Psoas muscle (tissue), 8 donors: ENCODE results near the gene EDNRA. TPM values are rescaled to one million over a fixed set of nuclear protein-coding genes. Genes with fewer than 3 reads are reported as not detected.

Experiments
- ATAC-seq, 4 donors: fragments of 200-7000 bp; cut with Tn5 transposase; one replicate each; pipeline ENCODE4 v1.9.1; 2020; ENCODE audit warnings: moderate library complexity in 3 of 4, mild to moderate bottlenecking in 2 of 4
- DNase-seq, 2 donors: peaks; one replicate each; pipeline ENCODE4 v3.0.0-alpha.2; 2020
- H3K27ac ChIP-seq: fragments of 200-600 bp; one replicate; pipeline ENCODE4 v1.8.0; 2022
- H3K27me3 ChIP-seq, 3 donors: fragments of 200-600 bp in 1 of 3; one replicate each; pipeline versions ENCODE4 v1.6.1 to v1.8.0; 2013 to 2022; ENCODE audit warnings: low read length in 2 of 3, mild to moderate bottlenecking in 2 of 3, moderate library complexity in 1 of 3; ENCODE audit not compliant: insufficient read depth in 3 of 3
- H3K36me3 ChIP-seq, 2 donors: fragments of 200-600 bp in 1 of 2; one replicate each; pipeline versions ENCODE4 v1.6.1 to v1.8.0; 2013 to 2022; ENCODE audit warnings: low read depth in 1 of 2, mild to moderate bottlenecking in 1 of 2, moderate library complexity in 1 of 2; ENCODE audit not compliant: insufficient read depth in 1 of 2
- H3K4me1 ChIP-seq: fragments of 200-600 bp; one replicate; pipeline ENCODE4 v1.8.0; 2022
- H3K4me3 ChIP-seq: fragments of 200-600 bp; one replicate; pipeline ENCODE4 v1.8.0; 2022; ENCODE audit warnings: mild to moderate bottlenecking
- H3K9me3 ChIP-seq: fragments of 200-600 bp; one replicate; pipeline ENCODE4 v1.8.0; 2022
- CTCF ChIP-seq: fragments of 200-600 bp; IDR thresholded peaks from one replicate; pipeline ENCODE4 v1.8.0; 2022; ENCODE audit warnings: antibody characterized with exemption
- WGBS, 3 donors: extraction: QIAGEN DNeasy Blood & Tissue Kit; methylation state at CpG; one replicate each; pipeline versions ENCODE4 v1.1.6 to v1.1.7; 2013; 5-methylcytosine and 5-hydroxymethylcytosine counted together
- intact Hi-C, 2 donors: fragments of 100-400 bp; cut with DNase I; formaldehyde crosslinking; loops; one replicate each; pipeline versions ENCODE4 v1.11.0 to v1.14.2; 2022
- polyA plus RNA-seq, 3 donors: library from polyadenylated mRNA; stranded (reverse); fragments of 200-250 nt; gene quantifications; one replicate each; pipeline ENCODE4 v1.2.3, GENCODE V29; 2013
- total RNA-seq, 4 donors: library from RNA; stranded (reverse); fragmentation: NEBNext Ultra II Directional in 2 of 4; extraction: Animal tissue kit (Norgen Biotek cat#: 25700) in 2 of 4; gene quantifications; one replicate each; pipeline versions ENCODE4 v1.2.1 to v1.2.4, GENCODE V29; 2021 to 2023
- donor health status: healthy with polysubstance abuse.
- donor health status: DM: no; HTN: no; CAD: no; lungs with moderate emphysema.
- donor health status: Bipolar disorder and iron deficiency.
- donor health status: healthy.
- donor health status: DM: yes; HTN: yes; CAD: no.
- donor health status: DM: no; HTN: no; CAD: no.
- donor health status: DM: no; HTN: no; CAD: no.
- donor health status: DM: yes; HTN: yes; CAD: no.

Gene EDNRA
- total and polyA plus RNA-seq, 7 donors = 0.86 to 5.8 (median 1.8) TPM

GRCh38 chr4:147479376-147479775 lies 1.5 kb upstream of the EDNRA start:
- DNase-seq (no peak), ATAC-seq (no peak)
- 16 to 34% (median 19%) methylated on average over 2 of the region's 2 CpGs for WGBS, 3 donors
- peaks cover 0 to 5% (median 4%) of the 10 kb centered on the region in 3 donors for H3K27me3 ChIP-seq
- H3K36me3 ChIP-seq = no peaks in the 10 kb centered on the region
- H3K9me3 ChIP-seq = no peaks in the 10 kb centered on the region
- intact Hi-C loops = no loop called here
- no peak overlapping the region for H3K4me3 ChIP-seq
- H3K27ac ChIP-seq = no peak overlapping the region
- H3K4me1 ChIP-seq = no peaks in the 10 kb centered on the region
- no peak for TF ChIP-seq CTCF

GRCh38 chr4:147479786-147480185 lies 1.1 kb upstream of the EDNRA start:
- Histone ChIP-seq H3K27ac (no peak overlapping the region), H3K27me3 (peaks cover 0 to 5% (median 4%) of the 10 kb centered on the region in 3 donors), H3K9me3 (no peaks in the 10 kb centered on the region), H3K4me3 (no peak overlapping the region), H3K4me1 (no peaks in the 10 kb centered on the region), H3K36me3 (no peaks in the 10 kb centered on the region)
- 58 to 68% (median 63%) methylated on average over 5 of the region's 5 CpGs for WGBS, 3 donors
- intact Hi-C loops = no loop called here
- peak in 1 of 2 donors; percentile 8 for DNase-seq
- TF ChIP-seq CTCF = no peak
- ATAC-seq = no peak

GRCh38 chr4:147480502-147480890 lies 401 bp upstream of the EDNRA start:
- H3K4me3 ChIP-seq = peak overlapping the region; percentile 62
- H3K27me3 ChIP-seq = peaks cover 0 to 5% (median 4%) of the 10 kb centered on the region in 3 donors
- H3K9me3 ChIP-seq = no peaks in the 10 kb centered on the region
- H3K36me3 ChIP-seq = no peaks in the 10 kb centered on the region
- intact Hi-C loops = no loop called here
- TF ChIP-seq CTCF = no peak
- DNase-seq = no peak
- ATAC-seq = no peak
- 63 to 76% (median 68%) methylated on average over 11 of the region's 11 CpGs for WGBS, 3 donors
- no peak overlapping the region for H3K27ac ChIP-seq
- no peaks in the 10 kb centered on the region for H3K4me1 ChIP-seq

GRCh38 chr4:147481577-147482109 lies 746 bp downstream of the EDNRA start:
- intact Hi-C loops = no loop called here
- Histone ChIP-seq H3K9me3 (no peaks in the 10 kb centered on the region), H3K4me1 (no peaks in the 10 kb centered on the region), H3K27ac (peak overlapping the region; percentile 53), H3K36me3 (no peaks in the 10 kb centered on the region), H3K27me3 (peaks cover 0 to 5% (median 4%) of the 10 kb centered on the region in 3 donors), H3K4me3 (peak overlapping the region; percentile 62)
- no peak for ATAC-seq
- 6 to 12% (median 9%) methylated on average over 13 of the region's 13 CpGs for WGBS, 3 donors
- TF ChIP-seq CTCF = no peak
- DNase-seq = no peak

- Histone ChIP-seq H3K4me3 (peak overlapping the region; percentile 62), H3K36me3 (no peaks in the 10 kb centered on the region), H3K27me3 (peaks cover 0 to 5% (median 4%) of the 10 kb centered on the region in 3 donors), H3K4me1 (no peaks in the 10 kb centered on the region), H3K27ac (no peak overlapping the region), H3K9me3 (no peaks in the 10 kb centered on the region)
- TF ChIP-seq CTCF = no peak
- ATAC-seq = no peak
- intact Hi-C loops = no loop called here
- 66 to 90% (median 83%) methylated on average over 2 of the region's 2 CpGs for WGBS, 3 donors
- no peak for DNase-seq
Measured at GRCh38 chr4:147482281-147482680, 1.4 kb downstream of the EDNRA start.
